H1 (cell line): ENCODE data around the gene SELENBP1.

ENCODE experiments used
- CTCF ChIP-seq, 3 experiments: IDR thresholded peaks; 1 replicate in 2 of 3; 2 replicates in 1 of 3; pipeline versions ENCODE4 v1.5.1 to v1.6.1; 2011; ENCODE audit warnings: low read length in 3 of 3, mild to moderate bottlenecking in 3 of 3, inconsistent platforms in 2 of 3, low read depth in 1 of 3, moderate library complexity in 1 of 3; ENCODE audit not compliant: insufficient read depth in 1 of 3; ENCODE audit errors: control extremely low read depth in 1 of 3
- NRF1 ChIP-seq: IDR thresholded peaks from 2 replicates; pipeline ENCODE4 v1.6.1; 2011; ENCODE audit warnings: mild to moderate bottlenecking, low read depth, low read length, improper control_type of control experiment

GRCh38 chr1:151393583-151393982, 21.1 kb upstream of the SELENBP1 start:
- TF ChIP-seq NRF1 (no peak), CTCF (IDR thresholded peaks at IDR 0.05; ENCODE audit: control extremely low read depth in 1 of 3, insufficient read depth in 1 of 3, low read depth in 1 of 3, low read length in 3 of 3) (no peak)
